Fibroblast of lung (primary cell): ENCODE results near the gene ZSWIM6. TPM values are rescaled to one million over a fixed set of nuclear protein-coding genes. Genes with fewer than 3 reads are reported as not detected.

Experiments used
- DNase-seq, 2 donors: peaks; one replicate each; pipeline versions ENCODE4 v3.0.0 to v3.0.0-alpha.2; 2010; ENCODE audit warnings: low read depth in 2 of 2
- H2AFZ ChIP-seq: 2 replicates; pipeline ENCODE4 v1.5.1; 2012; ENCODE audit warnings: low read length, control low read depth, inconsistent platforms
- H3K27ac ChIP-seq: 2 replicates; pipeline ENCODE4 v1.5.1; 2011; ENCODE audit warnings: low read length, control low read depth; ENCODE audit not compliant: insufficient read depth
- H3K27me3 ChIP-seq: 2 replicates; pipeline ENCODE4 v1.5.1; 2011; ENCODE audit warnings: mild to moderate bottlenecking, low read length; ENCODE audit not compliant: control insufficient read depth, insufficient read depth
- H3K36me3 ChIP-seq: 2 replicates; pipeline ENCODE4 v1.5.1; 2011; ENCODE audit warnings: low read length; ENCODE audit not compliant: control insufficient read depth, insufficient read depth
- H3K4me1 ChIP-seq: 2 replicates; pipeline ENCODE4 v1.5.1; 2011; ENCODE audit warnings: low read length; ENCODE audit not compliant: control insufficient read depth, insufficient read depth; ENCODE audit errors: extremely low read depth
- H3K4me2 ChIP-seq: 2 replicates; pipeline ENCODE4 v1.5.1; 2011; ENCODE audit warnings: low read length, control low read depth; ENCODE audit not compliant: insufficient read depth; ENCODE audit errors: extremely low read depth
- H3K4me3 ChIP-seq, 4 experiments: fragments of 200-600 bp in 1 of 4; sonication (generic) in 1 of 4; replicated peaks in 1 of 4; 2 replicates each; pipeline ENCODE4 v1.5.1; 2011 to 2016; ENCODE audit warnings: low read length in 4 of 4, low read depth in 3 of 4, mild to moderate bottlenecking in 3 of 4, control low read depth in 2 of 4, inconsistent platforms in 1 of 4, mixed read lengths in 1 of 4; ENCODE audit not compliant: insufficient read depth in 1 of 4; ENCODE audit errors: control extremely low read depth in 1 of 4
- H3K79me2 ChIP-seq: 2 replicates; pipeline ENCODE4 v1.5.1; 2012; ENCODE audit warnings: mild to moderate bottlenecking, low read length, inconsistent platforms; ENCODE audit not compliant: control insufficient read depth, insufficient read depth
- H3K9ac ChIP-seq: 2 replicates; pipeline ENCODE4 v1.5.1; 2011; ENCODE audit warnings: mild to moderate bottlenecking, low read length, control low read depth; ENCODE audit not compliant: insufficient read depth
- H3K9me3 ChIP-seq: 2 replicates; pipeline ENCODE4 v1.5.1; 2012; ENCODE audit warnings: low read depth, low read length; ENCODE audit not compliant: control insufficient read depth, insufficient read depth
- H4K20me1 ChIP-seq: 2 replicates; pipeline ENCODE4 v1.5.1; 2011; ENCODE audit warnings: low read length; ENCODE audit not compliant: control insufficient read depth, insufficient read depth; ENCODE audit errors: extremely low read depth
- EZH2 ChIP-seq: IDR thresholded peaks from 2 replicates; pipeline ENCODE4 v1.5.1; 2012; ENCODE audit warnings: low read length, control low read depth, mild to moderate bottlenecking; ENCODE audit errors: missing control alignments
- polyA plus RNA-seq, 2 donors: library from polyadenylated mRNA; depleted of rRNA in 1 of 2; stranded (reverse) in 1 of 2; unstranded in 1 of 2; fragments of >200 nt; gene quantifications; 2 replicates each; pipeline ENCODE4 v1.2.1, GENCODE V29; 2011 to 2012; ENCODE audit warnings: missing spikeins in 1 of 2
- total RNA-seq: library from RNA; depleted of rRNA; stranded (reverse); fragments of >200 nt; gene quantifications from 2 replicates; pipeline ENCODE4 v1.2.1, GENCODE V29; 2014
- TF ChIP-seq, protein P1 (sequence below), 2 donors: IDR thresholded peaks in 1 of 2; conservative IDR thresholded peaks in 1 of 2; 1 replicate in 1 of 2; 2 replicates in 1 of 2; pipeline ENCODE4 v1.5.1; 2011 to 2012; ENCODE audit warnings: low read length in 2 of 2, control low read depth in 1 of 2, inconsistent platforms in 1 of 2, low read depth in 1 of 2, mild to moderate bottlenecking in 1 of 2

ZSWIM6 gene
- total and polyA plus RNA-seq, 2 donors (not counting 1 experiment from before 2014, with no cell fraction given): 23.5 to 26.6 TPM

DNA sequence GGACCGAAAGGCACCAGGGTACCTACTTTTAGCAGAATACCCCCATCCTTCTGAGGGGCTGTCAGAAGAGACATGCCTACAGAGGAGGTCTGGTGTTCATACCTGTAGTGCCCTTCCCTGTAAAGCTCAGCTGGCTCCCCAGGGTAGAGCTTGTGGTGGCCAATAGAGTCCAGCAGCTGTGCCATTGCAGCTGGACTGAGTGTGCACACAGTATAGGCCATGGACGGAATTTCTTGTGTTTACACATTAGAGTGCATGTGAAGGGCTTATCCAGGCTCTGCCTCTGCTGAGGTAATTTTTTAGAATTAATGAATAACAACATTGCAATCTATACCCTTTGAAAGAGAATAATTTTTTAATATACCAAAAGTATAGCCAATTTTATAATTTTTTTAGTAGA, 191.0 kb downstream of the ZSWIM6 start:
- no peaks in the 10 kb centered on the region for H3K4me1 ChIP-seq
- no peaks in the 10 kb centered on the region for H3K9me3 ChIP-seq
- no peak overlapping the region for H2AFZ ChIP-seq
- H3K27ac ChIP-seq: no peak overlapping the region
- no peaks in the 10 kb centered on the region for H4K20me1 ChIP-seq
- no peak for DNase-seq
- no peak overlapping the region for H3K4me3 ChIP-seq
- no peak overlapping the region for H3K4me2 ChIP-seq
- H3K36me3 ChIP-seq: peaks cover 7% of the 10 kb centered on the region
- no peaks in the 10 kb centered on the region for H3K27me3 ChIP-seq
- no peak overlapping the region for H3K9ac ChIP-seq
- TF ChIP-seq, protein P1, sequence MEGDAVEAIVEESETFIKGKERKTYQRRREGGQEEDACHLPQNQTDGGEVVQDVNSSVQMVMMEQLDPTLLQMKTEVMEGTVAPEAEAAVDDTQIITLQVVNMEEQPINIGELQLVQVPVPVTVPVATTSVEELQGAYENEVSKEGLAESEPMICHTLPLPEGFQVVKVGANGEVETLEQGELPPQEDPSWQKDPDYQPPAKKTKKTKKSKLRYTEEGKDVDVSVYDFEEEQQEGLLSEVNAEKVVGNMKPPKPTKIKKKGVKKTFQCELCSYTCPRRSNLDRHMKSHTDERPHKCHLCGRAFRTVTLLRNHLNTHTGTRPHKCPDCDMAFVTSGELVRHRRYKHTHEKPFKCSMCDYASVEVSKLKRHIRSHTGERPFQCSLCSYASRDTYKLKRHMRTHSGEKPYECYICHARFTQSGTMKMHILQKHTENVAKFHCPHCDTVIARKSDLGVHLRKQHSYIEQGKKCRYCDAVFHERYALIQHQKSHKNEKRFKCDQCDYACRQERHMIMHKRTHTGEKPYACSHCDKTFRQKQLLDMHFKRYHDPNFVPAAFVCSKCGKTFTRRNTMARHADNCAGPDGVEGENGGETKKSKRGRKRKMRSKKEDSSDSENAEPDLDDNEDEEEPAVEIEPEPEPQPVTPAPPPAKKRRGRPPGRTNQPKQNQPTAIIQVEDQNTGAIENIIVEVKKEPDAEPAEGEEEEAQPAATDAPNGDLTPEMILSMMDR (conservative IDR thresholded peaks at IDR 0.05 in 1 of 2, IDR thresholded peaks at IDR 0.05 in 1 of 2; ENCODE audit: low read depth in 1 of 2, low read length in 2 of 2): no peak
- TF ChIP-seq EZH2: no peak
- peaks cover 18% of the 10 kb centered on the region for H3K79me2 ChIP-seq

DNA sequence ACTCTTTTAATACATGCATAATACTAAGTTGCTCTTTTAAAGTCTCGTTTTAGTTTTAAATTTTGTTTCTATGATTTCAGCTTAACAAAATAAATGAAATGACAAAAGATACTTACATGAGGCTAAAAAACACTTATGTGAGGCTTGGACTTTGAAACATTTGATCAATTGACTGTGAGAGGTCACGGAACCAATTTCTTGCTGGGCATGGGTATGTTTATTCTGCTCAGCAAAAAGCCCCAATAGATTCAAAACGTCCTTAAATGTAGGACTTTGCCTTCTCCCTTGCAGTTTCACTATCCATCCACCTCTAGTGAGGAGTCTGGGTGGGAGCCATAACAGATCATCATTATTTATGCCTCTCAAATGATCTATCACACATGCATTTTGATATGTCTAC, 191.9 kb downstream of the ZSWIM6 start:
- no peak overlapping the region for H3K4me3 ChIP-seq
- peaks cover 17% of the 10 kb centered on the region for H3K79me2 ChIP-seq
- no peaks in the 10 kb centered on the region for H3K9me3 ChIP-seq
- peaks cover 7% of the 10 kb centered on the region for H3K36me3 ChIP-seq
- H3K4me1 ChIP-seq: no peaks in the 10 kb centered on the region
- no peak for TF ChIP-seq EZH2
- TF ChIP-seq, protein P1 (conservative IDR thresholded peaks at IDR 0.05 in 1 of 2, IDR thresholded peaks at IDR 0.05 in 1 of 2; ENCODE audit: low read depth in 1 of 2, low read length in 2 of 2): no peak
- no peak overlapping the region for H3K4me2 ChIP-seq
- no peaks in the 10 kb centered on the region for H3K27me3 ChIP-seq
- DNase-seq: no peak
- H3K27ac ChIP-seq: no peak overlapping the region
- H4K20me1 ChIP-seq: no peaks in the 10 kb centered on the region
- H3K9ac ChIP-seq: no peak overlapping the region
- H2AFZ ChIP-seq: no peak overlapping the region

DNA sequence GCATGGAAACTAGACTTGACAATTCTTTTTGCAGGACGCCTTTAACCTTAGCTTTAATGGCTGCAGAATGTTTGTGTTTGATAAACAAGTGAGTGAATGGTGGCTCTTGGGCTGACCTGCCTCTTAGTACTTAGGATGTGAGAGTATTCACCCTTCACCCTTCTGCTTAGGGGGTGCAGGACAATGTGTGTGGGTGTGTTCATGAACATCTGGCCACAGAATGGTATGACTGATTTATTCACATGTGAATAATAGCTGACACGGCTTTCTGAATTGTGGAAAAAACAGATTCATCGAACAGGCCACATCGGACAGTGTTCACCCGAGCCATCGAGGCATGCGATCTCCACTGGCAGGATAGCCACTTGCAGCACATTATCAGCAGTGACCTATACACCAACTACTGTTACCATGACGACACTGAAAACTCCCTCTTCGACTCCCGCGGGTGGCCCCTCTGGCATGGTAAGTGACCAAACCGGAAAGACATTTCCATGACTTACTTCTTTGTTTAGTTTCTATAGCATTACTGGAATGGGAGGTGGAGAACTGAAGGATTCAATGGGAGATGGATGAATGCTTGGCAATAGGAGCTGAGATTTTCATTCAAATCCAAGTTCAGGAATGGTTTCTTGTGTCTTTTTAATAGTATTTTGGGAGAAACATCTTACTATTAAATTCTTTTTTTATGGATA, 193.6 kb downstream of the ZSWIM6 start:
- H3K36me3 ChIP-seq: peaks cover 7% of the 10 kb centered on the region
- no peak for TF ChIP-seq EZH2
- TF ChIP-seq, protein P1 (conservative IDR thresholded peaks at IDR 0.05 in 1 of 2, IDR thresholded peaks at IDR 0.05 in 1 of 2; ENCODE audit: low read depth in 1 of 2, low read length in 2 of 2): no peak

More for the DNA sequence above, 193.6 kb downstream of the ZSWIM6 start:
- H4K20me1 ChIP-seq: no peaks in the 10 kb centered on the region
- H3K79me2 ChIP-seq: peaks cover 5% of the 10 kb centered on the region
- no peaks in the 10 kb centered on the region for H3K9me3 ChIP-seq
- no peaks in the 10 kb centered on the region for H3K4me1 ChIP-seq
- no peak overlapping the region for H2AFZ ChIP-seq
- no peak overlapping the region for H3K9ac ChIP-seq
- peak in 1 of 2 donors; percentile 78 for DNase-seq
- H3K27ac ChIP-seq: no peak overlapping the region
- H3K4me3 ChIP-seq: no peak overlapping the region
- H3K4me2 ChIP-seq: no peak overlapping the region
- no peaks in the 10 kb centered on the region for H3K27me3 ChIP-seq
